Measurements from ENCODE around the gene ADAM23.

- TF ChIP-seq SP1 (CRISPR knock-in tag; conservative IDR thresholded peaks at IDR 0.05): no peak
- TF ChIP-seq CTCF (IDR thresholded peaks at IDR 0.05): no peak
These were observed 105.1 kb downstream of the ADAM23 start for GRCh38 chr2:206548383-206548782.

Data from WTC11 (cell line).